SK-N-SH (cell line): ENCODE data around the gene COMMD10. TPM values are rescaled to one million over a fixed set of nuclear protein-coding genes. Genes with fewer than 3 reads are reported as not detected.

Experiments used
- CTCF ChIA-PET: fragments of 300-600, 350-600 bp; formaldehyde crosslinking; extraction: SDS; loops from one replicate; lab custom pipeline; 2021; lab: Yijun Ruan, JAX
- POLR2A ChIA-PET: fragments of 350-600 bp; sonication (Branson Sonifier 250); formaldehyde crosslinking; extraction: SDS; loops from one replicate; lab custom pipeline; 2020; ENCODE audit warnings: antibody characterized with exemption, inconsistent platforms; lab: Yijun Ruan, JAX
- DNase-seq: peaks from one replicate; pipeline ENCODE4 v3.0.0; 2012
- H2AFZ ChIP-seq: fragments of 200-600 bp; sonication (generic); 2 replicates; pipeline ENCODE4 v1.8.1; 2016; ENCODE audit warnings: antibody characterized with exemption, mild to moderate bottlenecking, low read depth
- H3F3A ChIP-seq: fragments of 200-600 bp; sonication (generic); replicated peaks from 2 replicates; pipeline ENCODE3; 2016; ENCODE audit warnings: antibody characterized with exemption, mild to moderate bottlenecking; ENCODE audit not compliant: insufficient read depth
- H3K27ac ChIP-seq, 2 experiments: fragments of 200-500 bp in 1 of 2; fragments of 200-600 bp in 1 of 2; sonication (Bioruptor generic) in 1 of 2; sonication (generic), shearing (Covaris generic) in 1 of 2; 2 replicates each; pipeline versions ENCODE4 v1.5.1 to v1.6.1; 2014 to 2016; ENCODE audit warnings: low read depth in 2 of 2, inconsistent platforms in 1 of 2, low read length in 1 of 2, mild to moderate bottlenecking in 1 of 2, mixed read lengths in 1 of 2
- H3K27me3 ChIP-seq: fragments of 200-600 bp; sonication (generic), shearing (Covaris generic); 2 replicates; pipeline ENCODE4 v1.6.1; 2016; ENCODE audit warnings: mixed run types; ENCODE audit not compliant: insufficient read depth
- H3K36me3 ChIP-seq, 2 experiments: fragments of 200-500 bp in 1 of 2; fragments of 200-600 bp in 1 of 2; sonication (Bioruptor generic) in 1 of 2; sonication (generic) in 1 of 2; replicated peaks in 1 of 2; 2 replicates each; pipeline versions ENCODE3 to v1.5.1; 2014 to 2016; ENCODE audit warnings: low read length in 1 of 2, mild to moderate bottlenecking in 1 of 2; ENCODE audit not compliant: insufficient read depth in 2 of 2, control insufficient read depth in 1 of 2
- H3K4me1 ChIP-seq, 2 experiments: fragments of 200-500 bp in 1 of 2; fragments of 200-600 bp in 1 of 2; sonication (Bioruptor generic) in 1 of 2; sonication (generic), shearing (Covaris generic) in 1 of 2; 2 replicates each; pipeline versions ENCODE4 v1.5.1 to v1.6.1; 2014 to 2016; ENCODE audit warnings: low read depth in 1 of 2, low read length in 1 of 2, mixed run types in 1 of 2; ENCODE audit not compliant: insufficient read depth in 2 of 2, control insufficient read depth in 1 of 2
- H3K4me2 ChIP-seq: fragments of 200-600 bp; sonication (generic), shearing (Covaris generic); 2 replicates; pipeline ENCODE4 v1.6.1; 2017; ENCODE audit warnings: mixed run types
- H3K4me3 ChIP-seq, 2 experiments: fragments of 200-500 bp in 1 of 2; fragments of 200-600 bp in 1 of 2; sonication (Bioruptor generic) in 1 of 2; sonication (generic), shearing (Covaris generic) in 1 of 2; 2 replicates each; pipeline versions ENCODE4 v1.5.1 to v1.8.1; 2014 to 2016; ENCODE audit warnings: low read depth in 2 of 2, inconsistent platforms in 1 of 2, low read length in 1 of 2, mild to moderate bottlenecking in 1 of 2, mixed read lengths in 1 of 2, moderate library complexity in 1 of 2
- H3K79me2 ChIP-seq: fragments of 200-600 bp; sonication (generic); 2 replicates; pipeline ENCODE4 v1.8.1; 2017; ENCODE audit warnings: mild to moderate bottlenecking; ENCODE audit not compliant: insufficient read depth
- H3K9ac ChIP-seq: fragments of 200-600 bp; sonication (generic); 2 replicates; pipeline ENCODE4 v1.6.1; 2017; ENCODE audit warnings: mixed run types
- H3K9me2 ChIP-seq: fragments of 200-600 bp; sonication (generic); 2 replicates; pipeline ENCODE4 v1.6.1; 2017; ENCODE audit warnings: mixed run types
- H3K9me3 ChIP-seq: fragments of 200-600 bp; sonication (generic); 2 replicates; pipeline ENCODE4 v1.6.1; 2017; ENCODE audit warnings: mixed run types, mild to moderate bottlenecking, moderate library complexity
- H4K20me1 ChIP-seq: fragments of 200-600 bp; sonication (generic); 2 replicates; pipeline ENCODE4 v1.6.1; 2017; ENCODE audit warnings: mild to moderate bottlenecking, mixed run types; ENCODE audit not compliant: insufficient read depth
- CHD2 ChIP-seq: fragments of 150-350 bp; IDR thresholded peaks from 2 replicates; pipeline ENCODE4 v1.6.1; 2018; ENCODE audit warnings: low read length; ENCODE audit not compliant: partially characterized antibody
- CTCF ChIP-seq: fragments of 200-600 bp; sonication (generic); IDR thresholded peaks from 2 replicates; pipeline ENCODE4 v1.6.1; 2017; ENCODE audit warnings: antibody characterized with exemption, mild to moderate bottlenecking, moderate library complexity
- ELF1 ChIP-seq: IDR thresholded peaks from 2 replicates; pipeline ENCODE4 v1.4.0; 2012
- EZH2phosphoT487 ChIP-seq: fragments of 200-600 bp; sonication (generic); IDR thresholded peaks from 2 replicates; pipeline ENCODE4 v1.6.1; 2017; ENCODE audit warnings: low read depth, mixed run types, mild to moderate bottlenecking, antibody characterized with exemption, moderate library complexity, borderline replicate concordance
- FOSL2 ChIP-seq: IDR thresholded peaks from 2 replicates; pipeline ENCODE4 v1.4.0; 2012; ENCODE audit warnings: low read depth, mild to moderate bottlenecking, moderate library complexity, borderline replicate concordance
- FOXM1 ChIP-seq: IDR thresholded peaks from 2 replicates; pipeline ENCODE4 v1.4.0; 2012; ENCODE audit warnings: low read depth, mild to moderate bottlenecking
- GABPA ChIP-seq: IDR thresholded peaks from 2 replicates; pipeline ENCODE4 v1.4.0; 2012; ENCODE audit warnings: low read depth, mild to moderate bottlenecking
- GATA2 ChIP-seq: sonication (generic); formaldehyde crosslinking; IDR thresholded peaks from 2 replicates; pipeline ENCODE4 v1.5.0; 2020; ENCODE audit warnings: mild to moderate bottlenecking, missing genetic modification reagents
- MAX ChIP-seq: IDR thresholded peaks from 2 replicates; pipeline ENCODE4 v1.4.0; 2012; ENCODE audit warnings: low read depth
- MXI1 ChIP-seq: IDR thresholded peaks from 2 replicates; pipeline ENCODE4 v1.6.1; 2012; ENCODE audit warnings: mild to moderate bottlenecking, low read depth, low read length, improper control_type of control experiment
- NFIC ChIP-seq: IDR thresholded peaks from 2 replicates; pipeline ENCODE4 v1.4.0; 2012; ENCODE audit warnings: borderline replicate concordance
- NRF1 ChIP-seq: IDR thresholded peaks from 2 replicates; pipeline ENCODE4 v1.6.1; 2012; ENCODE audit warnings: low read depth, mild to moderate bottlenecking, low read length
- POLR2AphosphoS5 ChIP-seq: IDR thresholded peaks from 2 replicates; pipeline ENCODE4 v1.6.1; 2012; ENCODE audit warnings: low read depth, low read length
- REST ChIP-seq: IDR thresholded peaks from 2 replicates; pipeline ENCODE4 v1.6.1; 2012; ENCODE audit warnings: mild to moderate bottlenecking, low read depth, low read length, moderate library complexity
- SMC3 ChIP-seq: IDR thresholded peaks from 2 replicates; pipeline ENCODE4 v1.6.1; 2012; ENCODE audit warnings: low read depth, low read length, improper control_type of control experiment
- TAF1 ChIP-seq: IDR thresholded peaks from 2 replicates; pipeline ENCODE4 v1.6.1; 2012; ENCODE audit warnings: low read depth, mild to moderate bottlenecking, low read length, moderate library complexity, borderline replicate concordance
- TEAD4 ChIP-seq: IDR thresholded peaks from 2 replicates; pipeline ENCODE4 v1.4.0; 2012; ENCODE audit warnings: mild to moderate bottlenecking, borderline replicate concordance; ENCODE audit not compliant: insufficient read depth
- USF2 ChIP-seq: fragments of 150-350 bp; IDR thresholded peaks from 2 replicates; pipeline ENCODE4 v1.6.1; 2017; ENCODE audit warnings: antibody characterized with exemption, low read length, low read depth, borderline replicate concordance
- YY1 ChIP-seq: IDR thresholded peaks from 2 replicates; pipeline ENCODE4 v1.4.0; 2012; ENCODE audit warnings: low read depth, mild to moderate bottlenecking
- WGBS: methylation state at CpG from one replicate; pipeline ENCODE4 v1.1.6; 2017; ENCODE audit warnings: low lambda C conversion rate; 5-methylcytosine and 5-hydroxymethylcytosine counted together
- polyA plus RNA-seq, 3 experiments: library from polyadenylated mRNA; depleted of rRNA; stranded (reverse); fragments of >200 nt; gene quantifications; 2 replicates each; pipeline ENCODE4 v1.2.3, GENCODE V29; 2012

COMMD10 gene
- polyA plus RNA-seq, 1 of the 3 experiments (the other 2 are of a cell fraction): 9.4 TPM

GRCh38 chr5:116133281-116133680 lies 48.5 kb downstream of the COMMD10 start:
- WGBS: 97% methylated on average over 3 of the region's 3 CpGs
- no peaks in the 10 kb centered on the region; a peak in 1 of 4 replicates for H3K4me1 ChIP-seq
- no peak overlapping the region for H2AFZ ChIP-seq
- DNase-seq: no peak
- H3F3A ChIP-seq: peaks cover 5% of the 10 kb centered on the region
- CTCF ChIA-PET: no interaction called here
- no peak overlapping the region for H3K4me3 ChIP-seq
- no peak overlapping the region for H3K4me2 ChIP-seq
- H3K9ac ChIP-seq: no peak overlapping the region
- POLR2A ChIA-PET: no interaction called here
- H3K27ac ChIP-seq: no peak overlapping the region
- H3K9me3 ChIP-seq: no peaks in the 10 kb centered on the region
- no peaks in the 10 kb centered on the region for H3K9me2 ChIP-seq
- H3K27me3 ChIP-seq: no peaks in the 10 kb centered on the region
- H3K36me3 ChIP-seq: peaks cover 0 to 10% of the 10 kb centered on the region in 2 experiments
- TF ChIP-seq NFIC (no peak), POLR2AphosphoS5 (no peak), CTCF (no peak), EZH2phosphoT487 (no peak), MAX (no peak), NRF1 (no peak), CHD2 (no peak), ELF1 (no peak), FOXM1 (no peak), TAF1 (no peak), USF2 (no peak), GATA2 (CRISPR knock-in tag) (no peak)
- no peaks in the 10 kb centered on the region for H3K79me2 ChIP-seq
- H4K20me1 ChIP-seq: no peaks in the 10 kb centered on the region

GRCh38 chr5:116135344-116135743 lies 50.5 kb downstream of the COMMD10 start:
- no peaks in the 10 kb centered on the region for H3K9me2 ChIP-seq
- no peaks in the 10 kb centered on the region for H3K9me3 ChIP-seq
- no peak for DNase-seq
- no peak overlapping the region for H2AFZ ChIP-seq
- no peaks in the 10 kb centered on the region for H3K4me1 ChIP-seq
- H3K4me3 ChIP-seq: no peak overlapping the region
- H3K4me2 ChIP-seq: no peak overlapping the region
- no peak overlapping the region for H3K27ac ChIP-seq
- no peaks in the 10 kb centered on the region for H4K20me1 ChIP-seq
- TF ChIP-seq FOSL2: no peak
- TF ChIP-seq ELF1: no peak
- TF ChIP-seq TEAD4: no peak
- TF ChIP-seq NFIC: no peak
- no peak for TF ChIP-seq CTCF
- TF ChIP-seq MXI1: no peak
- no peak for TF ChIP-seq TAF1
- TF ChIP-seq YY1: no peak
- TF ChIP-seq REST: no peak
- no peak for TF ChIP-seq SMC3
- TF ChIP-seq POLR2AphosphoS5: no peak
- no peak for TF ChIP-seq GABPA
- peaks cover 0 to 10% of the 10 kb centered on the region in 2 experiments for H3K36me3 ChIP-seq
- ChIA-PET POLR2A (no interaction called here), CTCF (no interaction called here)
- peaks cover 5% of the 10 kb centered on the region for H3F3A ChIP-seq
- H3K9ac ChIP-seq: no peak overlapping the region
- H3K79me2 ChIP-seq: no peaks in the 10 kb centered on the region; the same call in 1 of the 2 replicates
- H3K27me3 ChIP-seq: no peaks in the 10 kb centered on the region
- 99% methylated on average over 5 of the region's 5 CpGs for WGBS
